Stimulated activated naive CD4-positive, alpha-beta T cell (primary cell): ENCODE data around the gene SAFB.
A peak's percentile ranks its signal among the peaks of the same experiment; 100 is the strongest.
"Not testable (repeated sequence)": the region's sequence is repeated elsewhere in the genome, so short reads cannot be mapped to it uniquely, and the experiment has no call there.

Experiments used
- DNase-seq, 6 experiments: peaks; one replicate each; lab custom pipeline; 2025; lab: John Stamatoyannopoulos, UW

Gene SAFB

GRCh38 chr19:5684694-5685430, 62.0 kb downstream of the SAFB start:
- no peak for DNase-seq

GRCh38 chr19:5686326-5686646, 63.4 kb downstream of the SAFB start:
- no peak for DNase-seq

GRCh38 chr19:5686647-5687359, 63.9 kb downstream of the SAFB start:
- peak; percentile 75 to 92 (median 88) for DNase-seq

- DNase-seq, result no peak
Observed at GRCh38 chr19:5687360-5688198, 64.7 kb downstream of the SAFB start.

GRCh38 chr19:5688262-5688881, 65.5 kb downstream of the SAFB start:
- DNase-seq, result not testable (repeated sequence)

- DNase-seq, result peak; percentile 95 to 98 (median 97)
Observed at GRCh38 chr19:5690125-5690954, 67.5 kb downstream of the SAFB start, which contains the start of gene RPL36. Gene RPL36 (plus strand): TSS chr19:5690295. CDS start chr19:5690508, 213 bp downstream.

GRCh38 chr19:5690955-5691821, 68.3 kb downstream of the SAFB start:
- peak in 5 of 6 experiments; percentile 40 to 69 (median 52) for DNase-seq

- DNase-seq, result peak in 2 of 6 experiments; percentile 27 to 32
Observed at GRCh38 chr19:5691822-5692722, 69.2 kb downstream of the SAFB start.

- DNase-seq, result no peak
Observed at GRCh38 chr19:5692723-5693194, 69.9 kb downstream of the SAFB start.

GRCh38 chr19:5693195-5694166, 70.6 kb downstream of the SAFB start:
- no peak for DNase-seq

- no peak for DNase-seq
Observed at GRCh38 chr19:5694167-5694955, 71.5 kb downstream of the SAFB start.

- DNase-seq, result no peak
Observed at GRCh38 chr19:5694956-5695648, 72.2 kb downstream of the SAFB start.

- DNase-seq, result no peak
Observed at GRCh38 chr19:5695649-5696195, 72.8 kb downstream of the SAFB start.

- DNase-seq, result no peak
Observed at GRCh38 chr19:5696196-5697021, 73.5 kb downstream of the SAFB start.
